Measurements from ENCODE around the gene PATJ. TPM values are rescaled to one million over a fixed set of nuclear protein-coding genes. Genes with fewer than 3 reads are reported as not detected.
"Not testable (repeated sequence)": the region's sequence is repeated elsewhere in the genome, so short reads cannot be mapped to it uniquely, and the experiment has no call there.

PATJ gene
- total and polyA plus RNA-seq, 9 donors, result 2.8 to 5.1 (median 3.5) TPM

- no peaks in the 10 kb centered on the region for H3K27me3 ChIP-seq (ENCODE audit: control insufficient read depth, insufficient read depth, low read length)
- WGBS (ENCODE audit: insufficient coverage), result no CpG with 5 or more reads among the region's 14 CpGs
- no peaks in the 10 kb centered on the region for H3K9me3 ChIP-seq (replicated peaks; ENCODE audit: control insufficient read depth, low read depth, low read length)
- H3K4me3 ChIP-seq (ENCODE audit: low read length), result no peak overlapping the region
- H3K27ac ChIP-seq (ENCODE audit: low read length), result no peak overlapping the region
- H3K36me3 ChIP-seq (ENCODE audit: control insufficient read depth, insufficient read depth, low read length), result no peaks in the 10 kb centered on the region
- DNase-seq, result no peak
- no peaks in the 10 kb centered on the region for H3K4me1 ChIP-seq (ENCODE audit: control insufficient read depth, insufficient read depth, low read length)
These were observed 434.5 kb downstream of the PATJ start for GRCh38 chr1:62176597-62177312.

DNA sequence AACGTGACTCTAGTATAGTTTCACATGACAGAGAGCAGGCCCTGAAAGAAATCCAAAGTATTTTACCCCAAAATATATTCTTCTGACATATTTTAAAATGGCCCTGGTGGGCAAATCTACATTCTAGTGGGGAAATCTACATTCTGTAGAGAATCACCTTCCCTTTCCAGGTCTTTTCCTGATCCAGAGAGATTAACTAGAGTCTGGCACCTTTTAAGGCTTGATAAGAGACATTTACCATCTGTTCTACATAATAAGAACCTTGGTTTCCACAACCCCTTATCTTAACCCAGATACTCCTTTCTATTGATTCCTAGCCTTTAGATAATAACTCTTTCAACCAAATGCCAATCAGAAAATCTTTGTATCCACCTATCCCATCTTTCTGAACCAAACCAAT lies 435.3 kb downstream of the PATJ start:
- Histone ChIP-seq H3K27ac (ENCODE audit: low read length) (no peak overlapping the region), H3K4me1 (ENCODE audit: control insufficient read depth, insufficient read depth, low read length) (no peaks in the 10 kb centered on the region), H3K4me3 (ENCODE audit: low read length) (no peak overlapping the region), H3K27me3 (ENCODE audit: control insufficient read depth, insufficient read depth, low read length) (no peaks in the 10 kb centered on the region), H3K36me3 (ENCODE audit: control insufficient read depth, insufficient read depth, low read length) (no peaks in the 10 kb centered on the region), H3K9me3 (replicated peaks; ENCODE audit: control insufficient read depth, low read depth, low read length) (no peaks in the 10 kb centered on the region)
- WGBS (ENCODE audit: insufficient coverage), result no CpG with 5 or more reads among the region's 1 CpG
- no peak for DNase-seq

DNA sequence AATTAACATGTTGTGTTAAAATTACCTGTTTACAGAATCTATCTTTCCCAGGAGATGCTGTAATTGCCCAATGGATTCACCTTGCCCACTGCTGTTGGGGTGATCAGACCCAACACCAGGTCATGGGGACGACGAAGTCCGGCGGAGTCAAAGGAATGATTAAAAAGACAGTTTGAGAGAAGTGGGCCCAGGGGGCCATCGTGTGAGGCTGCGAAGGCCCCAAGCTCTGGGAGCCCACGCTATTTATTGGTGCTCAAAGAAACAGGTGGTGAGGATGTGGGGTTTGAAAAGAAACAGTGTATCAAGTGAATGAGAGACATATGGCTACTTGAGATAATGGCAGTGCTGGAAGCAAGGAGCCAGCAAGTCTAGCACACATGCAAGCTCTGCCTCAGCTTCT lies 436.1 kb downstream of the PATJ start:
- Histone ChIP-seq H3K9me3 (replicated peaks; ENCODE audit: control insufficient read depth, low read depth, low read length) (no peaks in the 10 kb centered on the region), H3K27me3 (ENCODE audit: control insufficient read depth, insufficient read depth, low read length) (no peaks in the 10 kb centered on the region), H3K4me3 (ENCODE audit: low read length) (no peak overlapping the region), H3K4me1 (ENCODE audit: control insufficient read depth, insufficient read depth, low read length) (no peaks in the 10 kb centered on the region), H3K36me3 (ENCODE audit: control insufficient read depth, insufficient read depth, low read length) (no peaks in the 10 kb centered on the region), H3K27ac (ENCODE audit: low read length) (no peak overlapping the region)
- no peak for DNase-seq
- WGBS (ENCODE audit: insufficient coverage), result 49% methylated on average over 7 of the region's 7 CpGs

DNA sequence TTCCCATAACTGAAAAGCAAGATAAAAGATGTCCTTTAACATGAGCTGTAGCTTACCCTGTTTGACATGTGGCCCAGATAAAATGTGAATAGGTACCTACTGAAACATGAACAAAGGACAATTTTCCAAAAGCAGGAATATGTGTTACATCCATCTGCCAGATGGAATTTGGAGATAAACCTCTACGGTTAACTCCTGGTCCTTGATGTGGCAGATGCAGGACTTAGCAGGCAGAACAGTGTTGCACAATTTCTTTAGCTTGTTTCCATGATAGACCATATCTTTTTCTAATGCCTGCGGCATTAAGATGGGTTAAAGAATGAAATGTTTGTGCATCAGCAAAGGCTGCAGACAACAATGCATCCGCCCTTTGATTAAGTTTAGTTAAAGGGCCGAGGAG lies 437.8 kb downstream of the PATJ start:
- not testable (repeated sequence) for H3K27ac ChIP-seq (ENCODE audit: low read length); H3K27me3 ChIP-seq (ENCODE audit: control insufficient read depth, insufficient read depth, low read length); H3K4me1 ChIP-seq (ENCODE audit: control insufficient read depth, insufficient read depth, low read length); DNase-seq; H3K4me3 ChIP-seq (ENCODE audit: low read length); H3K9me3 ChIP-seq (replicated peaks; ENCODE audit: control insufficient read depth, low read depth, low read length); H3K36me3 ChIP-seq (ENCODE audit: control insufficient read depth, insufficient read depth, low read length)
- 84% methylated on average over 3 of the region's 4 CpGs for WGBS (ENCODE audit: insufficient coverage)

GRCh38 chr1:62180639-62181038 lies 438.4 kb downstream of the PATJ start:
- DNase-seq, result no peak
- H3K27me3 ChIP-seq (ENCODE audit: control insufficient read depth, insufficient read depth, low read length), result no peaks in the 10 kb centered on the region
- WGBS (ENCODE audit: insufficient coverage), result 14% methylated on average over 3 of the region's 6 CpGs
- H3K27ac ChIP-seq (ENCODE audit: low read length), result no peak overlapping the region
- no peaks in the 10 kb centered on the region for H3K36me3 ChIP-seq (ENCODE audit: control insufficient read depth, insufficient read depth, low read length)
- no peak overlapping the region for H3K4me3 ChIP-seq (ENCODE audit: low read length)
- no peaks in the 10 kb centered on the region for H3K9me3 ChIP-seq (replicated peaks; ENCODE audit: control insufficient read depth, low read depth, low read length)
- H3K4me1 ChIP-seq (ENCODE audit: control insufficient read depth, insufficient read depth, low read length), result no peaks in the 10 kb centered on the region

DNA sequence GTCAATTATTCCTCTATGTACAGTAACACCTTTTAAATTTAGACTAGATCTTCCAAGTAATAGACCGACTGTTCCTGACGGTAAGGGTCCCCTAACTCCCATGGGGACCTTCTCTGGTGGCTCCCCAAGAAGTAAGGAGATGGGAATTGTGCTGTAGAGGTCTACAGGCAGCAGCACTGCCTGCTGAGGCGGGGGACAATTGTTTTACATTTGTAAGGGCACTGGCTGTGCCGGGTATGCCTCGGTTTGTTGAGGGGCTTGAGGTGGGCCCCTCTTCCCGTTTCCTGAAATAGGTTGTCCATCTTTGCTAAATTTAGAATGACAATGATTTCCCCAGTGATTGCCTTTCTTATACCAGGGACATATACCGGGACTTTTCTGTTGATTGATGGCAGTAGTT lies 439.3 kb downstream of the PATJ start:
- Histone ChIP-seq H3K9me3 (replicated peaks; ENCODE audit: control insufficient read depth, low read depth, low read length) (no peaks in the 10 kb centered on the region), H3K4me3 (ENCODE audit: low read length) (no peak overlapping the region), H3K27ac (ENCODE audit: low read length) (no peak overlapping the region), H3K36me3 (ENCODE audit: control insufficient read depth, insufficient read depth, low read length) (no peaks in the 10 kb centered on the region), H3K4me1 (ENCODE audit: control insufficient read depth, insufficient read depth, low read length) (no peaks in the 10 kb centered on the region), H3K27me3 (ENCODE audit: control insufficient read depth, insufficient read depth, low read length) (no peaks in the 10 kb centered on the region)
- 72% methylated on average over 3 of the region's 7 CpGs for WGBS (ENCODE audit: insufficient coverage)
- DNase-seq, result no peak

DNA sequence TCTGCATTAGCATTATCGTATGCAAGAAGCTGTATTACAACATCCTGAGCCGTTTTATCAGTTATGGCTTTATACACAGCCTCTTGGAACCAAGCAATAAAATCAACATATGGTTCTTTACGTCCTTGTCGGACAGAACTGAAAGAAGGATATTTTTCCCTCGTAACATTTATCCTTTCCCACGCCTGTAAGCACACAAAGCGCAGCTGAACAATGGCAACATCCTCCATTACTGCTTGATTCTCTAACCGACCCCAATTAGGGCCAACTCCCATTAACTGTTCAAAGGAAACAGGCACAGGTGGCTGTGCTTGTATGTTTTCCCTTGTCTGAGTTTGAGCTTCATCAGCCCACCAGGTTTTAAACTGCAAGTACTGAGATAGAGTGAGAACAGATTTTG lies 439.9 kb downstream of the PATJ start:
- H3K4me3 ChIP-seq (ENCODE audit: low read length); H3K27ac ChIP-seq (ENCODE audit: low read length); DNase-seq; H3K9me3 ChIP-seq (replicated peaks; ENCODE audit: control insufficient read depth, low read depth, low read length); H3K27me3 ChIP-seq (ENCODE audit: control insufficient read depth, insufficient read depth, low read length); H3K36me3 ChIP-seq (ENCODE audit: control insufficient read depth, insufficient read depth, low read length); H3K4me1 ChIP-seq (ENCODE audit: control insufficient read depth, insufficient read depth, low read length): not testable (repeated sequence)
- WGBS (ENCODE audit: insufficient coverage), result 43% methylated on average over 6 of the region's 8 CpGs

GRCh38 chr1:62183164-62184020 lies 441.1 kb downstream of the PATJ start:
- not testable (repeated sequence) for H3K36me3 ChIP-seq (ENCODE audit: control insufficient read depth, insufficient read depth, low read length); DNase-seq; H3K9me3 ChIP-seq (replicated peaks; ENCODE audit: control insufficient read depth, low read depth, low read length); H3K4me3 ChIP-seq (ENCODE audit: low read length); H3K27me3 ChIP-seq (ENCODE audit: control insufficient read depth, insufficient read depth, low read length); H3K4me1 ChIP-seq (ENCODE audit: control insufficient read depth, insufficient read depth, low read length)
- H3K27ac ChIP-seq (ENCODE audit: low read length), result peak overlapping the region; percentile 20
- 30% methylated on average over 4 of the region's 11 CpGs for WGBS (ENCODE audit: insufficient coverage)

DNA sequence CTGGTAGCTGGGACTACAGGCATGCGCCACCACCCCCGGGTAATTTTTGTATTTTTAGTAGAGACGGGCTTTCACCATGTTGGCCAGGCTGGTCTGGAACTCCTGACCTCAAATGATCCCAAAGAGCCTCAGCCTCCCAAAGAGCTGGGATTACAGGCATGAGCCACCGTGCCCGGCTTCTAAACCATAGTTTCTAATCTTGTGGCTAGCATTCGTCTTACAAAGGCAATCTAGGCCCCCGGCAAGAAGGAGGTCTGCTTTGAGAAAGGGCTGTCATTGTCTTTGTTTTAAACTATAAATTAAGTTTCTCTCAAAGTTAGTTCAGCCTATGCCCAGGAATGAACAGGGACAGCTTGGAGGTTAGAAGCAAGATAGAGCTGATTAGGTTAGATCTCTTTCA lies 442.1 kb downstream of the PATJ start:
- no peaks in the 10 kb centered on the region for H3K4me1 ChIP-seq (ENCODE audit: control insufficient read depth, insufficient read depth, low read length)
- H3K27ac ChIP-seq (ENCODE audit: low read length), result no peak overlapping the region
- no peaks in the 10 kb centered on the region for H3K36me3 ChIP-seq (ENCODE audit: control insufficient read depth, insufficient read depth, low read length)
- H3K4me3 ChIP-seq (ENCODE audit: low read length), result no peak overlapping the region
- WGBS (ENCODE audit: insufficient coverage), result 100% methylated on average over 1 of the region's 7 CpGs
- DNase-seq, result no peak
- H3K27me3 ChIP-seq (ENCODE audit: control insufficient read depth, insufficient read depth, low read length), result no peaks in the 10 kb centered on the region
- no peaks in the 10 kb centered on the region for H3K9me3 ChIP-seq (replicated peaks; ENCODE audit: control insufficient read depth, low read depth, low read length)

DNA sequence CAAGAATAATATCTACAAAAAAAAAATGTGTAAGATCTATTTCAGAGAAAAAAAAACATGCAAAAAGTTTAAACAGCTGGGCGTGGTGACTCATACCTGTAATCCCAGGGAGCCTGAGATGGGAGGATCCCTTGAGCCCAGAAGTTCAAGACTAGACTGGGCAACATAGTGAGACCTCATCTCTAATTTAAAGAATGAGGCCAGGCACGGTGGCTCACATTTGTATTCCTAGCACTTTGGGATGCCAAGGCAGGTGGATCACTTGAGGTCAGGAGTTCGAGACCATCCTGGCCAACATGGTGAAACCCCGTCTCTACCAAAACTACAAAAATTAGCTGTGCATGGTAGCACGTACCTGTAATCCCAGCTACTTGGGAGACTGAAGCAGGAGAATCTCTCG lies 443.0 kb downstream of the PATJ start:
- 86% methylated on average over 5 of the region's 6 CpGs for WGBS (ENCODE audit: insufficient coverage)
- not testable (repeated sequence) for H3K4me3 ChIP-seq (ENCODE audit: low read length)

More for the DNA sequence above, 443.0 kb downstream of the PATJ start:
- H3K9me3 ChIP-seq (replicated peaks; ENCODE audit: control insufficient read depth, low read depth, low read length); DNase-seq; H3K27ac ChIP-seq (ENCODE audit: low read length); H3K4me1 ChIP-seq (ENCODE audit: control insufficient read depth, insufficient read depth, low read length); H3K27me3 ChIP-seq (ENCODE audit: control insufficient read depth, insufficient read depth, low read length); H3K36me3 ChIP-seq (ENCODE audit: control insufficient read depth, insufficient read depth, low read length): not testable (repeated sequence)
